K562 (cell line): ENCODE results near the gene IL17REL. TPM values are rescaled to one million over a fixed set of nuclear protein-coding genes. Genes with fewer than 3 reads are reported as not detected.

Source experiments
- ATF4 ChIP-seq: fragments of 450-650 bp; formaldehyde crosslinking; IDR thresholded peaks from 2 replicates; pipeline ENCODE4 v1.4.0; 2022; ENCODE audit warnings: mild to moderate bottlenecking, moderate library complexity
- CBX1 ChIP-seq: sonication (generic); IDR thresholded peaks from 2 replicates; pipeline ENCODE4 v1.6.1; 2016; ENCODE audit warnings: antibody characterized with exemption, low read depth, mild to moderate bottlenecking
- CHD7 ChIP-seq: fragments of 200-600 bp; sonication (generic); IDR thresholded peaks from one replicate; pipeline ENCODE4 v1.6.1; 2012; ENCODE audit warnings: mild to moderate bottlenecking, low read depth, low read length, inconsistent platforms
- ZNF224 ChIP-seq: sonication (generic); formaldehyde crosslinking; IDR thresholded peaks from 2 replicates; pipeline ENCODE4 v1.8.0; 2022; ENCODE audit warnings: mild to moderate bottlenecking, missing genetic modification reagents
- polyA plus RNA-seq, 8 experiments: library from polyadenylated mRNA; depleted of rRNA in 4 of 8; stranded (reverse) in 5 of 8; unstranded in 3 of 8; fragments of >200 nt; fragmentation: Nextera tagmentation in 2 of 8; fragmentation: Illumina TruSeq in 1 of 8; extraction: Ambion mirVana in 2 of 8; extraction: Trizol in 1 of 8; gene quantifications; 2 replicates each; pipeline versions ENCODE4 v1.2.1 to v1.2.3, GENCODE V29; 2011 to 2014; ENCODE audit warnings: inconsistent platforms in 1 of 8, missing spikeins in 1 of 8
- total RNA-seq, 7 experiments: library from RNA; depleted of rRNA in 6 of 7; stranded (reverse); fragments of >200 nt in 6 of 7; fragmentation: Illumina TruSeq in 2 of 7; extraction: Trizol in 2 of 7; gene quantifications; 2 replicates each; pipeline versions ENCODE4 v1.2.1 to v1.2.3, GENCODE V29; 2011 to 2021; ENCODE audit warnings: low replicate concordance in 1 of 7

Gene IL17REL
- total and polyA plus RNA-seq, 9 of the 15 experiments (the other 6 are each of a cell fraction or from before 2014, with no cell fraction given) = 0.05 to 0.42 (median 0.11) TPM; not detected in 4

- no peak for TF ChIP-seq ATF4 (CRISPR knock-in tag)
- TF ChIP-seq ZNF224 (CRISPR knock-in tag) = no peak
- TF ChIP-seq CBX1 = no peak
- no peak for TF ChIP-seq CHD7
Observed at GRCh38 chr22:50040717-50041116, 28.2 kb upstream of the IL17REL start (continued).
